ENCODE measurements around the gene CHRNA1.
"Not testable (repeated sequence)": the region's sequence is repeated elsewhere in the genome, so short reads cannot be mapped to it uniquely, and the experiment has no call there.

Gene CHRNA1

DNA sequence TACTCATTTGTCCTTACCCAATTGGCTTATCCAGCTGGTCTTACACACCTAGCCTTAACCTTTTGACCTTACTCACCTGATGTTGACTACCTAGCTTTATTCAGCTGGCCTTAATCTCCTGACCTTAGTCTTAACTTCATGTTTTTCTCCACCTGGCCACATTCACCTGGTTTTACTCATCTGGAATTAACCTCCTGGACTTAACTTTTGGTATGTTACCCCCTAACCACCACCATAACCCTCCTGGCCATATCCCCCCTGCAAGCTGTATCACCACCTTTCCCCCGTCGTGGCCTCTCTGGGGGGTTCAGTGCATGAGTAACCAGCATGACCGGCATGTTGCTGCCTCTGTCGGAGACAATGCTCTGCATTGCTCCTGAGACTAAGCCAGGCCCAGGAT lies 45.7 kb downstream of the CHRNA1 start:
- FAIRE-seq: no peak
- no peak for DNase-seq (ENCODE audit: insufficient read length, low spot score)

GRCh38 chr2:174717916-174718315 lies 46.4 kb downstream of the CHRNA1 start:
- no peak for FAIRE-seq
- DNase-seq (ENCODE audit: insufficient read length, low spot score): no peak

GRCh38 chr2:174717273-174717672 lies 47.0 kb downstream of the CHRNA1 start:
- DNase-seq (ENCODE audit: insufficient read length, low spot score) (no peak), FAIRE-seq (no peak)

DNA sequence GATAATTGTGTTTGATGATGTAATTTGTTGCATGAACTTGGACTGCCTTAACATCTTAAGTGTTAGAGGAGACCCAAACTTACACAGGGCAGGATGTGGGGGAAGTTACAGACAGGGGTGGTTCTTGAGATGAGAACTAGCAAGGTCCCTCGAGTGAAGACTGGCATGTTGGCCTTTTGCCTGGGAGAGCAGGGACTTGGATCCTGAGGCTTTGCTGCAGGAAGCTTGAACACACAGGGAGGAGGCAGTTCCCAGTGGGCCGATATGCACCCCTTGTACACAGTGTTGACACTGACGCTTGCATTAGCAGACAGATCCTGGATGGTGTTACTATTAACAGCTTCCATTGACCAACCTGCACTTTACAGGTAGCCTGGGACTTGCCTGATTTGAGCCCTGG lies 47.5 kb downstream of the CHRNA1 start:
- DNase-seq (ENCODE audit: insufficient read length, low spot score): no peak
- FAIRE-seq: no peak

- no peak for FAIRE-seq
Measured at GRCh38 chr2:174713686-174714085, 50.6 kb downstream of the CHRNA1 start.

DNA sequence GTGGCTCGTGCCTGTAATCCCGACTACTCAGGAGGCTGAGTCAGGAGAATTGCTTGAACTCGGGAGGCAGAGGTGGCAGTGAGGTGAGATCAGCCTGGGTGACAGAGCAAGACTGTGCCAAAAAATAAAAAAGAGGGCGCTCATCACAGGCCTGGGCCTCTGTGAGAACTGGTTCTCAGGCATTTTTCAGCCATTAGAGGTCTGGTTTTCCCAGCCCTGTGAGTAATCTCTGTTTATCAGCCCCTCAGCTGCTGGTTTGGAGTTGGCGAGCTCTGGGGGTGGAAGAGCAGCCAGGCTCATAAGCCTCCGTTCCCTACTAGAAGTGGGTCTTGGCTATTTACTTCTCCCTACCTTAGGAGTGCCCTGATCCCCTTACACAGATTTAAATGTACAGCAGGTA lies 53.1 kb downstream of the CHRNA1 start:
- DNase-seq (ENCODE audit: insufficient read length, low spot score) (no peak), FAIRE-seq (no peak)

More at GRCh38 chr2:174713686-174714085, 50.6 kb downstream of the CHRNA1 start:
- DNase-seq (ENCODE audit: insufficient read length, low spot score): no peak

GRCh38 chr2:174709416-174710004 lies 54.8 kb downstream of the CHRNA1 start:
- DNase-seq (ENCODE audit: insufficient read length, low spot score); FAIRE-seq: not testable (repeated sequence)

DNA sequence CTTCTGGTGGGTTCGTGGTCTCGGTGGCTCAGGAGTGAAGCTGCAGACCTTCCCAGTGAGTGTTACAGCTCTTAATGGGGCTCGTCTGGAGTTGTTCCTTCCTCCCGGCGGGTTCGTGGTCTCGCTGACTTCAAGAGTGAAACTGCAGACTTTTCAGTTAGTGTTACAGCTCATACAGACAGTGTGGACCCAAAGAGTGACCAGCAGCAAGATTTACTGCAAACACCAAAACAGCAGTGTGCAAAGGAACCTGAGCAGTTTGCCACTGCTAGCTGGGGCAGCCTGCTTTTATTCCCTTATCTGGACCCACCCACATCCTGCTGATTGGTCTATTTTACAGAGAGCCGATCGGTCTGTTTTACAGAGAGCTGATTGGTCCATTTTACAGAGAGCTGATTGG lies 55.6 kb downstream of the CHRNA1 start:
- no peak for DNase-seq (ENCODE audit: insufficient read length, low spot score)
- no peak for FAIRE-seq

DNA sequence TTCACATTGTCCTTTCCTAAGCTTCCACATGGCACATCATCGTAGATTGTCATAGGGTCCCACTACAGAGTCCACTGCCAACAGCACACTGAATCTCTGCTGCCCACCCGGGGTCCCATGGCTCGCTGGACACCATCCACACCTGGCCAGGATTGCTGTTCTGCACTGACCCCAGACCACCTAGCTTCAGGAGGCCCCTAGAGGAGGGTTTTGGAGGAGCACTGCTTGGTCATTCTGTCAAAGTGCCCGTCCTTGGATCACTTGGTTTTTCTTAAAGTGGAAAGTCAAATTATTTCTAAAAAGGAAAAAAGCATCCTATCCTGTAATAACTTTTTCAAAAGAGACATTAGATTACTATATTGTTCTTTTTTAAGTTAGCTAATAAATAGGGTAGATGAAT lies 59.0 kb downstream of the CHRNA1 start:
- FAIRE-seq (no peak), DNase-seq (ENCODE audit: insufficient read length, low spot score) (no peak)

DNA sequence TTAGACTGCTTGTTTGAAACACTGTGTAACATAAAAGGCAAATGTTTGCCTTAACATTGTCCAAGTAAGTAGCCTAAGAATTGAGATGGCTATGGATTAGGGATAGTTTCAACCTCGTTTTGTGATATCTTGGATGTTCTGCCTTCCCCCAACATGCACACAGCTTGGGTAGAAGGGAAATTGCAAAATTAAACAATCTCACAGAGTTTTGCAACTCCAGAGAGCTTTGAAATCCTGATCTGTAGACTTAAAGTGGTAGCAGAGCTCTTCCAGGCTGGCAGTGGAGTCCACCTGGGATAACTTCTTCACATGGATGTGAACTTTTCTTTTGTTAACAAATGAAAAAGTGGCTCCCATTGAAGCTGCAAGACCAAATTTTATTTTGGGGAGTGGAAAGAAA lies 59.6 kb downstream of the CHRNA1 start:
- DNase-seq (ENCODE audit: insufficient read length, low spot score): no peak
- no peak for FAIRE-seq

GRCh38 chr2:174704061-174704460 lies 60.2 kb downstream of the CHRNA1 start:
- FAIRE-seq (no peak), DNase-seq (ENCODE audit: insufficient read length, low spot score) (no peak)

- DNase-seq (ENCODE audit: insufficient read length, low spot score): no peak
- no peak for FAIRE-seq
Measured at GRCh38 chr2:174703430-174703829, 60.8 kb downstream of the CHRNA1 start.

DNA sequence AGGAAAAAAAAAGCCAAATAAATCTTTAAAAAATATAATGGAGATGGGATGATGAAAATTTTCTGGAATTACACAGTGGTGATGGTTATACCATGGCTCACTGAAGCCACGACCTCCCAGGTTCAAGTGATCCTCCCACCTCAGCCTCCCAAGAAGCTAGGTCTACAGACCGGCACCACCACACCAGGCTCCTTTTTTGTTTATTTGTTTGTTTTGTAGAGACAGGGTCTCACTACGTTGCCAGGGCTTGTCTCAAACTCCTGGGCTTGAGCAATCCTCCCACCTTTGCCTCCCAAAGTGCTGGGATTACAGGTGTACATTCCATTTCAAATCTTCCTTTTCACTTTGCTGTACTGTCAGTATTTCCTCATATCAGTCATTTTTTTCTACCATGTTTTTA lies 61.7 kb downstream of the CHRNA1 start:
- DNase-seq (ENCODE audit: insufficient read length, low spot score) (no peak), FAIRE-seq (no peak)

DNA sequence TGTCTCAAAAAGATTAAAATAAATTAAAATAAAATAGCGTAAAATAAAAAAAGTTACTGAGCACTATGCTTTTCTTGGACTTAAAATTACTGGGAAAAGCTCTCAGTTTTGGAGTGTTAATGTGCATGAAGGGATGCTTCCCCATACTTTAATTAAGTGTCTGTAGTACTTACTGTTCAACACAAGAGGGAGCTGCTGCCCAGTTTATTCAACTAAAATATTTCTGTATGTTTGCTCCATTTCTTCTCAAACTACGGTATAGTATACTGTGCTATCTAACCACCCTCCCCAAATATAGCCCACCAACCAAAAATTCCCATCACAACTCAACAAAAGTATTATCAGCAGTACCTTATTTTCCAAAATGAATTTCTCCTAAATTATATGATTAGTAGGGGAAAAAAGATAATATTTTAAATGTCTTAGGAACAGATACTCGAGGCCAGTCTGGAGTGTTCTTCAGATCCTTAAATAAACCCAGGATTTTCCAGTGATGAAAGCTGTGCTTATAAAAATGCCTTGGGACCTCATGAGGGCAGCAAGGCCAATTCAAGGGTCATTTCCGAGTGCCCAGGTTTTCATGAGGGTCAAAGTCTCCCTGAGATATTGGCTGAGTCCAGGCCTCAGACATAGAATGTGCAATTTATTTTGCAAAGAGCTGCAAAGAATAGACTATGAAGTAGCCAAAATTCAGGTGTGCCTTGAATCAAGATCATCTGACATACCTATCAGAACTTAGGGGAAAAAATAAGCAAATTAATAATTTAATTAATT lies 64.1 kb downstream of the CHRNA1 start:
- peak; percentile 62 for DNase-seq (ENCODE audit: insufficient read length, low spot score)
- FAIRE-seq: no peak
